NK-92 (cell line): ENCODE results near the gene CLDN19.
"Not testable (repeated sequence)": the region's sequence is repeated elsewhere in the genome, so short reads cannot be mapped to it uniquely, and the experiment has no call there.

Experiments
- DNase-seq: peaks from one replicate; lab custom pipeline; 2025; ENCODE audit not compliant: unreplicated experiment; lab: John Stamatoyannopoulos, UW

The CLDN19 gene

GRCh38 chr1:42740851-42741580 lies 980 bp upstream of the CLDN19 start:
- DNase-seq, result no peak

DNA sequence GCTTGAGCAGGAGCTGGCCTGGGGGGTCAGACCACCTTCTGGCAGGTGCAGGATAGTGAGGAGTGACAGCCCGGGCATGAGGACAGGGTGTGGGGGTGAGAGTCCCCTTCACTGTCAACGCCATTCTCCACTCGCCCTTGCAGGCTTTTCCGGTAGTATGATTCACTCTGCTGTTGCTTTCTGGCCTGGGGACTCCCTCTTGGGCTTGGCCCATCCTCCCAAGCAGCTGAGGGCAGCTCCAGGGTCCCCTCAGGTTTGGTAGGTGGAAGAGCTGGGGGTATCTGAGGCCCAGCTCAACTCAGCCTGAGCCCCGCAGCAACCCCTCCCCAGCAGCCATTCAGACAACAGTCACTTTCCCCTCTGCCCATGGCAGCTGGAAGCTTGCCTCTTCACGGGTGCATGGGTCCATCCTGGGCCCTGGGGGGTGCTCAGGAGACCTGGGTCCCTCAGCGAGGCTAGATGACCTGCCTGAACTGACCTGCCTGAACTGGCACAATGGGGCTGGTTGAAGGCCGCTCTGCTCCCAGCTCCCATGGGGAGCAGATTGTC lies 1.3 kb downstream of the CLDN19 start:
- no peak for DNase-seq

- no peak for DNase-seq
These were observed 1.9 kb downstream of the CLDN19 start for GRCh38 chr1:42737986-42738677.

DNA sequence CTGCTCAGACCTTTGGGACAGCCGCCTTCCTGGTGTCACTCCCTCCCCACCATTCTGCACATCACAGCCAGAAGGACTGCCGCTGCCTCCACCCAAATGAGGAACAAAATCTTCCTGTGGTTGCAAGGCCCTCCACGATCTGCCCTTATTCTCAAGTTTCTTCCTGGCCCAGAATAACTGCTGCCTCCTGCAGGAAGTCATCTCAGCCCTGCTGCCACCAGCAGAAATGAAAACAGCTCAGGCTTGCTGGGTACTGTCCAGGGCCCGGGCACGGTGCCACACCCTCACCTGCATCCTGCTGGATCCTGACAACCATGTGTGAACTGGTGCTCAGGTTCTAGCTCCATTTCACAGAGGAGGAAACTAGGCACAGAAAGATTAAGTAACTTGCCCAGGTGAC lies 2.8 kb downstream of the CLDN19 start:
- no peak for DNase-seq

- DNase-seq, result no peak
These were observed 3.4 kb downstream of the CLDN19 start for GRCh38 chr1:42736571-42737200.

GRCh38 chr1:42736152-42736551 lies 3.9 kb downstream of the CLDN19 start:
- no peak for DNase-seq

- DNase-seq, result no peak
These were observed 4.4 kb downstream of the CLDN19 start for GRCh38 chr1:42735477-42736105.

GRCh38 chr1:42735056-42735455 lies 5.0 kb downstream of the CLDN19 start:
- DNase-seq, result no peak

- DNase-seq, result no peak
These were observed 5.6 kb downstream of the CLDN19 start for GRCh38 chr1:42734201-42735035.

GRCh38 chr1:42733415-42734200 lies 6.4 kb downstream of the CLDN19 start:
- no peak for DNase-seq

GRCh38 chr1:42732126-42732680 lies 7.8 kb downstream of the CLDN19 start:
- no peak for DNase-seq

DNA sequence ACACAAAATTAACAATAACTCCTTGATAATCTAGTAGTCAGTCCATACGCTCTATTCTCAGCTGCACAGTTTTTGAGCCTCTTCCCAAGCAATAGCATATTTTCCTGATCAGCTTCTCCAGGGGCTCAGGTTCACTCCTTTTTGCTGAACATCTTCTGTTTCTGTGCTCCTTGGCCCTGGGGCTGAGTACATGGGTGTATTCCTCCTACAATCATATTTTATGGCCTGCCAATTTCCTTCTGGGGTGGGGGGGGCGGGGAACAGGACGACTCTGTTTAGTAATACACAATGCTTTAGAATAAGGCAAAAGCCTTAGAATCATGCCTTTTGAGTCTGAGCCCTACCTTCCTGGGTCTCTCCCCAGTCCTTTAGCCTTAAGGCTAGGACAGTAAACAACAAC lies 8.5 kb downstream of the CLDN19 start:
- no peak for DNase-seq

DNA sequence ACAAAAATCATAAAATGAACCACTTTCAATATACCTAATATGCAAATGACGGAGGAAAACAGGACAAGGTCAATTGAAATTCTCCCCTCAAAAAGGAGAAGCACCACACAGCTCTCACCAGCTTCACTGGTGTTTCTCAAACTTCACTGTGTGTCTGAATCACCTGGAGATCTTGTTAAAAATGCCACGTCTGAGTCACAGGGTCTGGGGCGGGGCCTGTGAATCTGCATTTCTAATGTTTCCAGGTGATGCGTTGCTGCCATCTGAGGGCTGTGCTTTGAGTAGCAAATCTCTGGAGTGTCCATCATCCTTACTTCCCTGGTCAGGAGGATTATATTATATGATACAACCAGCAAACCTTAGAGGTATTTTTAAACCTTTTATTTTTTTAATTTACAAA lies 9.0 kb downstream of the CLDN19 start:
- no peak for DNase-seq

DNA sequence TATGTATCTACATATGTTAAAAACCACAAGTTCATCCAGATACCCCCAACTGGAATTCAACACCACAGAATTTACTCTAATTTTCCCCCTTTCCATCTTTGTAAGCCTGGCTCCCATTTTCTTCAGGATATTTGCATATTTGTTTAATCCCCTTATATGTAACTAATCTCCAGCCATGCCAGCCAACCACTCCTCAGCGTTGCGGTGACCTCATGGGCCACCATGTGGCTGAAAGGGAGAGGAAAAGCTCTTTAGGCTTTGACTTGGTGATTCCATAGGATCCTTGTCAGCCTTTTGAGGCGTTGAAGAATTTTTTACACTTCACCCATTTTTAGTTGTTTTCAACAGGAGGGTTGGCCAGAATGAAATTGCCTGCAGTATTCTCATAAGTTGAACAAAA lies 10.0 kb downstream of the CLDN19 start:
- DNase-seq, result no peak

- not testable (repeated sequence) for DNase-seq
These were observed 14.2 kb downstream of the CLDN19 start for GRCh38 chr1:42725820-42726219.

DNA sequence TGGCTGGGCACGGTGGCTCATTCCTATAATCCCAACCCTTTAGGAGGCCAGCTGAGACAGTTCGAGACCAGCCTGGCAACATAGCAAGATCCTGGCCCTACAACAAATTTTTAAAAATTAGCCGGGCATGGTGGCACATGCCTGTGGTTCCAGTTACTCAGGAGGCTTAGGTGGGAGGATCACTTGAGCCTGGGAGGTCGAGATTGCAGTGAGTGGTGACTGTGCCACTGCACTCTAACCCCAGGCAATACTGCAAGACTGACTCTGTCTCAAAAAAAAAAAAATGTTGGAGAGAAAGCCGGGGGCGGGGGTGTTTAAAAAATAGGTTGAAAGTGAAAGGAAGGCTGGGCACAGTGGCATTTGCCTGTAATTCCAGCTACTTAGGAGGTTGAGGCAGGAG lies 16.5 kb downstream of the CLDN19 start:
- DNase-seq, result no peak

DNA sequence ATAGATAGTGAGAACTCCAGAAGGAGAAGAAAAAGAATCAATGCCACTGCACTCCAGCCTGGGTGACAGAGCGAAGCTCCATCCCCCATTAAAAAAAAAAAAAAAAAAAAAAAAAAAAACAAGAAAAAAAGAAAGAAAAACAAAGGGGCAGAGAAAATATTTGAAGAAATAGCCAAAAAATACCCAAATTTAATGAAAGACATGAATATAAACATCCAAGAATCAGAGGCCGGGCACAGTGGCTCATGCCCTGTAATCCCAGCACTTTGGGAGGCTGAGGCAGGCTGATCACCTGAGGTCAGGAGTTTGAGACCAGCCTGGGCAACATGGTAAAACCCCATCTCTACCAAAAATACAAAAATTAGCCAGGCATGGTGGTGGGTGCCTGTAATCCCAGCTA lies 17.6 kb downstream of the CLDN19 start:
- DNase-seq, result not testable (repeated sequence)

DNA sequence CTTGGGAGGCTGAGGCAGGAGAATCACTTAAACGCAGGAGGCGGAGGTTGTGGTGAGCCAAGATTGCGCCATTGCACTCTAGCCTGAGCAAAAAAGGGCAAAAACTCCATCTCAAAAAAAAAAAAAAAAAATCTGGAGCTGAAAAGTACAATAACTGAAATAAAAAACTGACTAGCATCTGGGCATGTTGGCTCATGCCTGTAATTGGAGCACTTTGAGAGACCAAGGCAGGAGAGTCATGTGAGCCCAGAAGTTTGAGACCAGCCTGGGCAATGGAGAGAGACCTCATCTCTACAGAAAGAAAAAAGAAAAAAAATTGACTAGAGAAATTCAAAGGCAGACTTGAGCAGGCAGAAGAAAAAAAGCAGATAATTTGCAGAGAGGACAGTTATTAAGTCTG lies 18.1 kb downstream of the CLDN19 start:
- no peak for DNase-seq

- no peak for DNase-seq
These were observed 19.2 kb downstream of the CLDN19 start for GRCh38 chr1:42720868-42721267.

GRCh38 chr1:42714441-42714840 lies 25.6 kb downstream of the CLDN19 start:
- DNase-seq, result not testable (repeated sequence)
